Fibroblast of lung (primary cell): ENCODE data around the gene CCDC27. TPM values are rescaled to one million over a fixed set of nuclear protein-coding genes. Genes with fewer than 3 reads are reported as not detected.

Experiments
- DNase-seq, 2 donors: peaks; one replicate each; pipeline versions ENCODE4 v3.0.0 to v3.0.0-alpha.2; 2010; ENCODE audit warnings: low read depth in 2 of 2
- H2AFZ ChIP-seq: 2 replicates; pipeline ENCODE4 v1.5.1; 2012; ENCODE audit warnings: low read length, control low read depth, inconsistent platforms
- H3K27ac ChIP-seq: 2 replicates; pipeline ENCODE4 v1.5.1; 2011; ENCODE audit warnings: low read length, control low read depth; ENCODE audit not compliant: insufficient read depth
- H3K27me3 ChIP-seq: 2 replicates; pipeline ENCODE4 v1.5.1; 2011; ENCODE audit warnings: mild to moderate bottlenecking, low read length; ENCODE audit not compliant: control insufficient read depth, insufficient read depth
- H3K36me3 ChIP-seq: 2 replicates; pipeline ENCODE4 v1.5.1; 2011; ENCODE audit warnings: low read length; ENCODE audit not compliant: control insufficient read depth, insufficient read depth
- H3K4me1 ChIP-seq: 2 replicates; pipeline ENCODE4 v1.5.1; 2011; ENCODE audit warnings: low read length; ENCODE audit not compliant: control insufficient read depth, insufficient read depth; ENCODE audit errors: extremely low read depth
- H3K4me2 ChIP-seq: 2 replicates; pipeline ENCODE4 v1.5.1; 2011; ENCODE audit warnings: low read length, control low read depth; ENCODE audit not compliant: insufficient read depth; ENCODE audit errors: extremely low read depth
- H3K4me3 ChIP-seq, 4 experiments: fragments of 200-600 bp in 1 of 4; sonication (generic) in 1 of 4; replicated peaks in 1 of 4; 2 replicates each; pipeline ENCODE4 v1.5.1; 2011 to 2016; ENCODE audit warnings: low read length in 4 of 4, low read depth in 3 of 4, mild to moderate bottlenecking in 3 of 4, control low read depth in 2 of 4, inconsistent platforms in 1 of 4, mixed read lengths in 1 of 4; ENCODE audit not compliant: insufficient read depth in 1 of 4; ENCODE audit errors: control extremely low read depth in 1 of 4
- H3K79me2 ChIP-seq: 2 replicates; pipeline ENCODE4 v1.5.1; 2012; ENCODE audit warnings: mild to moderate bottlenecking, low read length, inconsistent platforms; ENCODE audit not compliant: control insufficient read depth, insufficient read depth
- H3K9ac ChIP-seq: 2 replicates; pipeline ENCODE4 v1.5.1; 2011; ENCODE audit warnings: mild to moderate bottlenecking, low read length, control low read depth; ENCODE audit not compliant: insufficient read depth
- H3K9me3 ChIP-seq: 2 replicates; pipeline ENCODE4 v1.5.1; 2012; ENCODE audit warnings: low read depth, low read length; ENCODE audit not compliant: control insufficient read depth, insufficient read depth
- H4K20me1 ChIP-seq: 2 replicates; pipeline ENCODE4 v1.5.1; 2011; ENCODE audit warnings: low read length; ENCODE audit not compliant: control insufficient read depth, insufficient read depth; ENCODE audit errors: extremely low read depth
- EZH2 ChIP-seq: IDR thresholded peaks from 2 replicates; pipeline ENCODE4 v1.5.1; 2012; ENCODE audit warnings: low read length, control low read depth, mild to moderate bottlenecking; ENCODE audit errors: missing control alignments
- polyA plus RNA-seq, 2 donors: library from polyadenylated mRNA; depleted of rRNA in 1 of 2; stranded (reverse) in 1 of 2; unstranded in 1 of 2; fragments of >200 nt; gene quantifications; 2 replicates each; pipeline ENCODE4 v1.2.1, GENCODE V29; 2011 to 2012; ENCODE audit warnings: missing spikeins in 1 of 2
- total RNA-seq: library from RNA; depleted of rRNA; stranded (reverse); fragments of >200 nt; gene quantifications from 2 replicates; pipeline ENCODE4 v1.2.1, GENCODE V29; 2014
- TF ChIP-seq, protein P1 (sequence below), 2 donors: IDR thresholded peaks in 1 of 2; conservative IDR thresholded peaks in 1 of 2; 1 replicate in 1 of 2; 2 replicates in 1 of 2; pipeline ENCODE4 v1.5.1; 2011 to 2012; ENCODE audit warnings: low read length in 2 of 2, control low read depth in 1 of 2, inconsistent platforms in 1 of 2, low read depth in 1 of 2, mild to moderate bottlenecking in 1 of 2

The CCDC27 gene
- total and polyA plus RNA-seq, 2 donors (not counting 1 experiment from before 2014, with no cell fraction given): not detected

DNA sequence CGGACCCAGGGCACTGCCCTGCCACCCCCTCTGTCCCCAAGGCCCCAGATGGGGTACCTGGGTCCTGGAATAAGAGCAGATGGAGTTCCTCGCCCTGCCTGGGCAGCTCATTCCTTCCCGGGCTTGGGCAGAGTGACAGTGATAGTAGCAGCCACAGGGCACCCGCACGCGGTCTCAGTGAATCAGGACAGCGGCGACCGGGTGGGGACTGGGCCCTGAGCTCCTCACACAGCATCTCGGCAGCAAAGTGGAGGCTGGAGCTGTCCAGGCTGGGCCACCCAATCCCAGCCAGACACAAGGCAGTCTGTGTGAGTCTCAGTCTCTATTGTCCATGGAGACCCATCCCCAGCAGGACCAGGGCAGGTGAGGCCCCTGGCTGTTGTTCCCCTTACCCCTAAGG lies 37.4 kb upstream of the CCDC27 start:
- H2AFZ ChIP-seq: no peak overlapping the region
- no peaks in the 10 kb centered on the region for H3K36me3 ChIP-seq
- no peak overlapping the region for H3K9ac ChIP-seq
- H3K4me3 ChIP-seq: no peak overlapping the region
- H3K27ac ChIP-seq: no peak overlapping the region
- H3K4me1 ChIP-seq: no peaks in the 10 kb centered on the region
- H3K27me3 ChIP-seq: no peaks in the 10 kb centered on the region
- no peak for DNase-seq
- no peaks in the 10 kb centered on the region for H3K79me2 ChIP-seq
- H3K4me2 ChIP-seq: no peak overlapping the region
- no peak for TF ChIP-seq EZH2
- TF ChIP-seq, protein P1, sequence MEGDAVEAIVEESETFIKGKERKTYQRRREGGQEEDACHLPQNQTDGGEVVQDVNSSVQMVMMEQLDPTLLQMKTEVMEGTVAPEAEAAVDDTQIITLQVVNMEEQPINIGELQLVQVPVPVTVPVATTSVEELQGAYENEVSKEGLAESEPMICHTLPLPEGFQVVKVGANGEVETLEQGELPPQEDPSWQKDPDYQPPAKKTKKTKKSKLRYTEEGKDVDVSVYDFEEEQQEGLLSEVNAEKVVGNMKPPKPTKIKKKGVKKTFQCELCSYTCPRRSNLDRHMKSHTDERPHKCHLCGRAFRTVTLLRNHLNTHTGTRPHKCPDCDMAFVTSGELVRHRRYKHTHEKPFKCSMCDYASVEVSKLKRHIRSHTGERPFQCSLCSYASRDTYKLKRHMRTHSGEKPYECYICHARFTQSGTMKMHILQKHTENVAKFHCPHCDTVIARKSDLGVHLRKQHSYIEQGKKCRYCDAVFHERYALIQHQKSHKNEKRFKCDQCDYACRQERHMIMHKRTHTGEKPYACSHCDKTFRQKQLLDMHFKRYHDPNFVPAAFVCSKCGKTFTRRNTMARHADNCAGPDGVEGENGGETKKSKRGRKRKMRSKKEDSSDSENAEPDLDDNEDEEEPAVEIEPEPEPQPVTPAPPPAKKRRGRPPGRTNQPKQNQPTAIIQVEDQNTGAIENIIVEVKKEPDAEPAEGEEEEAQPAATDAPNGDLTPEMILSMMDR (conservative IDR thresholded peaks at IDR 0.05 in 1 of 2, IDR thresholded peaks at IDR 0.05 in 1 of 2; ENCODE audit: low read depth in 1 of 2, low read length in 2 of 2): no peak
- no peaks in the 10 kb centered on the region for H3K9me3 ChIP-seq
- H4K20me1 ChIP-seq: no peaks in the 10 kb centered on the region

DNA sequence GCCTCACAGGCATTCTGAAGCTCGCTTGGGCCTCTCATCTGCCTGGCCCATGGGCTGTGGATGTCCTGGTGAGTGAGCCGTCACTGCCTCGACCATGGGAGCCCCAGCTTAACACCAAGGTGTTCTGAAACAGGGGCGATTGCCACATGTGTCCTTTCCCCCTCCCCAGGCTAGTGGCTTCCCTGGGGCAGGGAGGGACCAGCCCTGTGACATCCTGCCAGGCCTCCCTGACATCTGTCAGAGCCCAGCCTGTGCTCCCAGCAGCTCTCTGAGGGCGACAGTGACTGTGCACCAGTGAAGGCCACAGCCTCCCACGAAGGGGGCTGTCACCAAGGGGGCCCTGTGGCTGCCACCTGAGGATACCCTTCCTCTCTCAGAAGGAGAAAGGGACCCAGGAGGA lies 35.9 kb upstream of the CCDC27 start:
- TF ChIP-seq, protein P1 (conservative IDR thresholded peaks at IDR 0.05 in 1 of 2, IDR thresholded peaks at IDR 0.05 in 1 of 2; ENCODE audit: low read depth in 1 of 2, low read length in 2 of 2): no peak
- TF ChIP-seq EZH2: no peak
- Histone ChIP-seq H3K4me3 (no peak overlapping the region), H3K9ac (no peak overlapping the region), H3K27me3 (no peaks in the 10 kb centered on the region), H3K4me2 (no peak overlapping the region), H2AFZ (no peak overlapping the region), H3K36me3 (no peaks in the 10 kb centered on the region), H3K9me3 (no peaks in the 10 kb centered on the region), H3K79me2 (no peaks in the 10 kb centered on the region), H3K4me1 (no peaks in the 10 kb centered on the region), H3K27ac (no peak overlapping the region), H4K20me1 (no peaks in the 10 kb centered on the region)
- DNase-seq: no peak

DNA sequence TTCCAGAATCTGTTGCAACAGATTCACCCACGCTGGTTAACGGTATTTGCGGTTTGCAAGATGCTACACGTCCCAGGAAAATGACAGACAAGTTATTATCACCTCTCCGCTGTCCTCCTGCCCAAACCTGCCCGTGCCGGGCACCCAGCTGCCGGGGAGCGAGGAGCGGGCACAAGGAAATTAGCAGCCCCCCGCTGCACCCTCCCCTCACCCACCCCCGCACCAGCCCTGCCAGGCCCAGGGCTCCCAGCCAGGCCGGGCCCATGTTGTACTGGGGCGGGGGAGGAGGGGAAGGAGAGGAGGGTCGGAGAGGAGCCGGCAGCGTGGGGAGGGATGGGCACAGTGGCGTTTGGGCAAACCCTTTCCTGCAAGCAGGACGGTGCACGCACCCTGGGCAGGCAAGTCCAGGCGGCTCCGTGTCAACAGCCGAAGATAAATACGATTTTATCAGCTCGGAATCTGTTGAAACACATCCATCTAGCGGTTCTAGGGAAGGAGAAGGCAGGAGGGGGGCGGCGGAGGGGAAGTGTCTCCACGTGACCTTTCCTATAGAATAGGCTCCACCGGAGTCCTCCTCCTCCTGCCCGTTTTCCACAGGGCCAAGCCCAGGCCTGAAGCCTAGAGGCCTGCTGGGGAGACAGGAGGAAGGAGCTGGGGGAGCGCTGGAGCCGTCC lies 35.1 kb upstream of the CCDC27 start:
- no peaks in the 10 kb centered on the region for H3K4me1 ChIP-seq
- no peaks in the 10 kb centered on the region for H3K27me3 ChIP-seq
- TF ChIP-seq, protein P1 (conservative IDR thresholded peaks at IDR 0.05 in 1 of 2, IDR thresholded peaks at IDR 0.05 in 1 of 2; ENCODE audit: low read depth in 1 of 2, low read length in 2 of 2): no peak
- no peak for TF ChIP-seq EZH2
- no peaks in the 10 kb centered on the region for H4K20me1 ChIP-seq
- H3K79me2 ChIP-seq: no peaks in the 10 kb centered on the region
- no peaks in the 10 kb centered on the region for H3K36me3 ChIP-seq
- DNase-seq: no peak
- no peak overlapping the region for H3K27ac ChIP-seq
- H3K4me2 ChIP-seq: no peak overlapping the region
- H3K4me3 ChIP-seq: no peak overlapping the region
- H2AFZ ChIP-seq: no peak overlapping the region
- H3K9ac ChIP-seq: no peak overlapping the region
- no peaks in the 10 kb centered on the region for H3K9me3 ChIP-seq
